ENCODE data around the gene TMC6. TPM values are rescaled to one million over a fixed set of nuclear protein-coding genes. Genes with fewer than 3 reads are reported as not detected.

TMC6 gene
- total RNA-seq, 2 experiments from 2014 or later, result 124 to 258 TPM

- no peak for DNase-seq (ENCODE audit: low spot score)
- no peaks in the 10 kb centered on the region for H3K4me1 ChIP-seq (ENCODE audit: insufficient read depth, low read length, poor library complexity, severe bottlenecking)
- H3K4me2 ChIP-seq (ENCODE audit: low read length), result no peak overlapping the region
- no peak overlapping the region for H2AFZ ChIP-seq (ENCODE audit: low read length)
- intact Hi-C loops (cut with micrococcal nuclease; ENCODE audit: unreplicated experiment), result no loop called here
- H3K79me2 ChIP-seq (ENCODE audit: insufficient read depth, low read depth, low read length), result no peaks in the 10 kb centered on the region
- H3K27ac ChIP-seq (ENCODE audit: low read depth, low read length, poor library complexity, severe bottlenecking), result no peak overlapping the region
- H3K9me2 ChIP-seq (ENCODE audit: insufficient read depth, low read length), result no peaks in the 10 kb centered on the region
- no TSS peak for BruUV-seq (replicated peaks)
- H3K36me3 ChIP-seq (ENCODE audit: insufficient read depth, low read length), result peaks cover 53% of the 10 kb centered on the region; the same call in 1 of the 2 replicates
- ChIA-PET CTCF (ENCODE audit: unreplicated experiment) (no interaction called here), POLR2A (interaction anchor here (0.7 kb wide), 1 partner anchor 486 kb away, joined by 3 read pairs; no protein-coding TSS in a partner anchor)
- H3K9me3 ChIP-seq (ENCODE audit: low read length), result no peaks in the 10 kb centered on the region
- no peaks in the 10 kb centered on the region for H4K20me1 ChIP-seq (ENCODE audit: insufficient read depth, low read length)
- H3K4me3 ChIP-seq (ENCODE audit: low read depth, low read length, poor library complexity, severe bottlenecking), result no peak overlapping the region
- TF ChIP-seq CTCF (conservative IDR thresholded peaks at IDR 0.05; ENCODE audit: low read length) (no peak), EZH2phosphoT487 (IDR thresholded peaks at IDR 0.05; ENCODE audit: borderline replicate concordance, low read depth, low read length) (no peak)
Measured at GRCh38 chr17:78107976-78108725, 20.4 kb downstream of the TMC6 start.

GRCh38 chr17:78107457-78107856, 21.1 kb downstream of the TMC6 start:
- Histone ChIP-seq H3K9me2 (ENCODE audit: insufficient read depth, low read length) (no peaks in the 10 kb centered on the region), H3K27ac (ENCODE audit: low read depth, low read length, poor library complexity, severe bottlenecking) (no peak overlapping the region), H3K36me3 (ENCODE audit: insufficient read depth, low read length) (peaks cover 47% of the 10 kb centered on the region), H3K4me2 (ENCODE audit: low read length) (no peak overlapping the region), H4K20me1 (ENCODE audit: insufficient read depth, low read length) (no peaks in the 10 kb centered on the region), H3K79me2 (ENCODE audit: insufficient read depth, low read depth, low read length) (no peaks in the 10 kb centered on the region), H3K4me3 (ENCODE audit: low read depth, low read length, poor library complexity, severe bottlenecking) (no peak overlapping the region), H3K4me1 (ENCODE audit: insufficient read depth, low read length, poor library complexity, severe bottlenecking) (no peaks in the 10 kb centered on the region), H2AFZ (ENCODE audit: low read length) (no peak overlapping the region), H3K9me3 (ENCODE audit: low read length) (no peaks in the 10 kb centered on the region)
- no TSS peak for BruUV-seq (replicated peaks)
- POLR2A ChIA-PET, result no interaction called here
- intact Hi-C loops (cut with micrococcal nuclease; ENCODE audit: unreplicated experiment), result no loop called here
- CTCF ChIA-PET (ENCODE audit: unreplicated experiment), result no interaction called here
- TF ChIP-seq CTCF (conservative IDR thresholded peaks at IDR 0.05; ENCODE audit: low read length) (no peak), EZH2phosphoT487 (IDR thresholded peaks at IDR 0.05; ENCODE audit: borderline replicate concordance, low read depth, low read length) (no peak)
- no peak for DNase-seq (ENCODE audit: low spot score)

DNA sequence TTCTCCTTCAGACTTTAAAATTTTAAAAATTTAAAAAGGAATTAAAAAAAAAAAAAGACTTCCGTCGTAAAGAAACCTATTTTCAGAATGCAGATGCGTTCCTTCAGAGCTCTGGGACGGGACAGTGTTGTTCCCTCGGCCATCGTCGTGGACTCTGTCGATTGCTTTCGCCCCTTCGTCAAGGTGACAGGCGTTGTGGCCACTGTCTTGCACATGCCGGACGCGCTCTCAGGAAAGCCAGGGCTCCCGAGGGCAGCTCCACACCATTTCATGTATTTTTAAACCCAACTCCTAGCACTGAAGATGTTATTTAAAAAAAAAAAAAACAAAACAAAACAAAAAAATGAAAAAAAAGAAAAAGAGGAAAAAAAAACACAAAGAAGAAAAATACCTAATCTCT, 22.3 kb downstream of the TMC6 start:
- H3K27ac ChIP-seq (ENCODE audit: low read depth, low read length, poor library complexity, severe bottlenecking), result no peak overlapping the region
- H3K9me3 ChIP-seq (ENCODE audit: low read length), result no peaks in the 10 kb centered on the region
- ChIA-PET CTCF (ENCODE audit: unreplicated experiment) (no interaction called here), POLR2A (interaction anchor here (0.7 to 1.2 kb wide), 2 partner anchors 9 to 17 kb away, joined by 3 to 5 read pairs; no protein-coding TSS in a partner anchor)
- H3K4me1 ChIP-seq (ENCODE audit: insufficient read depth, low read length, poor library complexity, severe bottlenecking), result no peaks in the 10 kb centered on the region
- H2AFZ ChIP-seq (ENCODE audit: low read length), result no peak overlapping the region
- TF ChIP-seq CTCF (conservative IDR thresholded peaks at IDR 0.05; ENCODE audit: low read length), result no peak
- no peak for TF ChIP-seq EZH2phosphoT487 (IDR thresholded peaks at IDR 0.05; ENCODE audit: borderline replicate concordance, low read depth, low read length)
- no peaks in the 10 kb centered on the region for H3K79me2 ChIP-seq (ENCODE audit: insufficient read depth, low read depth, low read length)
- no TSS peak for BruUV-seq (replicated peaks)
- peaks cover 38% of the 10 kb centered on the region for H3K36me3 ChIP-seq (ENCODE audit: insufficient read depth, low read length)
- H4K20me1 ChIP-seq (ENCODE audit: insufficient read depth, low read length), result no peaks in the 10 kb centered on the region
- no peak for DNase-seq (ENCODE audit: low spot score)
- intact Hi-C loops (cut with micrococcal nuclease; ENCODE audit: unreplicated experiment), result no loop called here
- no peak overlapping the region for H3K4me3 ChIP-seq (ENCODE audit: low read depth, low read length, poor library complexity, severe bottlenecking)
- H3K9me2 ChIP-seq (ENCODE audit: insufficient read depth, low read length), result no peaks in the 10 kb centered on the region
- H3K4me2 ChIP-seq (ENCODE audit: low read length), result no peak overlapping the region

All from OCI-LY7 (cell line).